ENCODE measurements around the gene IKZF1. TPM values are rescaled to one million over a fixed set of nuclear protein-coding genes. Genes with fewer than 3 reads are reported as not detected.

Gene IKZF1
- total RNA-seq, 1 experiment from 2014 or later = 0.57 TPM

- no peak overlapping the region for H3K4me2 ChIP-seq (ENCODE audit: low read length)
- no peak overlapping the region for H3K4me3 ChIP-seq (replicated peaks in 1 of 2; ENCODE audit: low read depth in 1 of 2, low read length in 2 of 2)
- 0 out of 2 replicates have a peak, but pooled peaks cover 3% of the 10 kb centered on the region for H3K27me3 ChIP-seq (ENCODE audit: insufficient read depth, low read length)
- H3K27ac ChIP-seq (ENCODE audit: low read depth, low read length) = no peak overlapping the region
- ChIA-PET POLR2A (no interaction called here), RAD21 (ENCODE audit: low non-redundant PET in 1 of 2, low total read pairs in 2 of 2, uncharacterized antibody in 2 of 2, unreplicated experiment in 2 of 2) (no interaction called here), CTCF (no interaction called here)
- intact Hi-C loops (cut with micrococcal nuclease) = no loop called here
- no peaks in the 10 kb centered on the region for H3K9me2 ChIP-seq (ENCODE audit: insufficient read depth)
- H3K9me3 ChIP-seq (ENCODE audit: control insufficient read depth in 1 of 2, insufficient read depth in 1 of 2, low read depth in 1 of 2, low read length in 2 of 2) = peaks cover 0 to 8% of the 10 kb centered on the region in 2 experiments; a peak in 1 of 4 replicates
- peaks cover 0 to 3% of the 10 kb centered on the region in 2 experiments; a peak in 1 of 4 replicates for H3K4me1 ChIP-seq (ENCODE audit: control insufficient read depth in 1 of 2, insufficient read depth in 2 of 2, low read length in 2 of 2)
- TF ChIP-seq MAX (IDR thresholded peaks at IDR 0.05) = no peak
- TF ChIP-seq CEBPB (IDR thresholded peaks at IDR 0.05; ENCODE audit: low read depth) = no peak
- no peak for TF ChIP-seq ZNF274 (IDR thresholded peaks at IDR 0.05; ENCODE audit: low read depth, low read length)
- TF ChIP-seq ZFX (IDR thresholded peaks at IDR 0.05) = no peak
- TF ChIP-seq ZBTB33 (IDR thresholded peaks at IDR 0.05; ENCODE audit: extremely low read depth, insufficient replicate concordance, low read length) = no peak
- no peak for TF ChIP-seq FOSL1 (IDR thresholded peaks at IDR 0.05; ENCODE audit: low read depth)
- TF ChIP-seq, protein P1, sequence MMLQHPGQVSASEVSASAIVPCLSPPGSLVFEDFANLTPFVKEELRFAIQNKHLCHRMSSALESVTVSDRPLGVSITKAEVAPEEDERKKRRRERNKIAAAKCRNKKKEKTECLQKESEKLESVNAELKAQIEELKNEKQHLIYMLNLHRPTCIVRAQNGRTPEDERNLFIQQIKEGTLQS (IDR thresholded peaks at IDR 0.05) = no peak
- no peak for TF ChIP-seq POLR2AphosphoS5 (IDR thresholded peaks at IDR 0.05; ENCODE audit: low read depth, low read length)
- TF ChIP-seq EGR1 (IDR thresholded peaks at IDR 0.05; ENCODE audit: low read depth) = no peak
- no peak for TF ChIP-seq CBX3 (IDR thresholded peaks at IDR 0.05; ENCODE audit: low read depth)
- no peak for TF ChIP-seq YY1 (IDR thresholded peaks at IDR 0.05; ENCODE audit: extremely low read depth, insufficient replicate concordance, low read depth, low read length)
- TF ChIP-seq EZH2phosphoT487 (IDR thresholded peaks at IDR 0.05; ENCODE audit: borderline replicate concordance) = no peak
- no peak for TF ChIP-seq REST (IDR thresholded peaks at IDR 0.05; ENCODE audit: low read depth)
- no peak for TF ChIP-seq EZH2 (IDR thresholded peaks at IDR 0.05)
- no peaks in the 10 kb centered on the region for H3K36me3 ChIP-seq (ENCODE audit: control insufficient read depth in 1 of 2, insufficient read depth in 2 of 2, low read length in 2 of 2)
- DNase-seq (ENCODE audit: low read depth, low spot score) (no peak), ATAC-seq (no peak)
- H3K9ac ChIP-seq (ENCODE audit: low read length) = no peak overlapping the region
- BruUV-seq (replicated peaks) = no TSS peak
- H2AFZ ChIP-seq (ENCODE audit: low read depth, low read length, poor library complexity, severe bottlenecking) = no peak overlapping the region
- H4K20me1 ChIP-seq (ENCODE audit: insufficient read depth) = no peaks in the 10 kb centered on the region
- H3K79me2 ChIP-seq (ENCODE audit: insufficient read depth, low read length) = no peaks in the 10 kb centered on the region
Observed at GRCh38 chr7:50364645-50365044, 60.1 kb downstream of the IKZF1 start.
